Lower leg skin (tissue), 4 donors: ENCODE measurements around the gene PLXDC1. TPM values are rescaled to one million over a fixed set of nuclear protein-coding genes. Genes with fewer than 3 reads are reported as not detected.
A peak's percentile ranks its signal among the peaks of the same experiment; 100 is the strongest.

Source experiments
- DNase-seq, 2 donors: peaks; one replicate each; pipeline ENCODE4 v3.0.0-alpha.2; 2019; ENCODE audit warnings: low spot score in 2 of 2
- H3K4me3 ChIP-seq: fragments of 200-600 bp; sonication (generic); 2 replicates; pipeline ENCODE4 v1.5.1; 2017; ENCODE audit warnings: mild to moderate bottlenecking, low read depth; ENCODE audit not compliant: poor library complexity, severe bottlenecking
- CTCF ChIP-seq, 3 donors: fragments of 450-650 bp; IDR thresholded peaks; one replicate each; pipeline ENCODE4 v1.5.1; 2016; ENCODE audit warnings: antibody characterized with exemption in 3 of 3, mild to moderate bottlenecking in 3 of 3, moderate library complexity in 2 of 3
- POLR2A ChIP-seq, 2 donors: fragments of 450-650 bp; IDR thresholded peaks; one replicate each; pipeline ENCODE4 v1.6.1; 2016 to 2017; ENCODE audit warnings: antibody characterized with exemption in 2 of 2, mild to moderate bottlenecking in 1 of 2, moderate library complexity in 1 of 2
- WGBS, 2 donors: methylation state at CpG; one replicate each; pipeline ENCODE4 v1.1.5; 2018; 5-methylcytosine and 5-hydroxymethylcytosine counted together
- intact Hi-C: fragments of 100-400 bp; cut with DNase I; formaldehyde crosslinking; loops from one replicate; pipeline ENCODE4 v1.15.0; 2023; ENCODE audit warnings: low total_unique reads
- total RNA-seq, 4 donors: library from RNA; depleted of rRNA; stranded (reverse); fragments of >200 nt; gene quantifications; one replicate each; pipeline ENCODE4 v1.1.0, GENCODE V29; 2016

Gene PLXDC1
- total RNA-seq, 4 donors from 2014 or later = 2.7 to 8.1 (median 5.2) TPM

GRCh38 chr17:39166437-39167335 is 15.2 kb upstream of the PLXDC1 start:
- TF ChIP-seq POLR2A (IDR thresholded peaks at IDR 0.05) = no peak
- TF ChIP-seq CTCF (IDR thresholded peaks at IDR 0.05) = no peak
- intact Hi-C loops = no loop called here
- H3K4me3 ChIP-seq = no peak overlapping the region
- no peak for DNase-seq
- 64 to 65% methylated on average over 7 of the region's 7 CpGs for WGBS, 2 donors

GRCh38 chr17:39165841-39166349 is 14.5 kb upstream of the PLXDC1 start, which contains the start of gene ARL5C:
ARL5C (minus strand) TSS chr17:39166161; CDS start chr17:39165760, 401 bp downstream.
- TF ChIP-seq CTCF (IDR thresholded peaks at IDR 0.05) (no peak), POLR2A (IDR thresholded peaks at IDR 0.05) (no peak)
- WGBS, 2 donors = 75 to 76% methylated on average over 16 to 17 of the region's 17 CpGs
- peak within 1 kb of the TSS; percentile 9 for H3K4me3 ChIP-seq
- intact Hi-C loops = no loop called here
- DNase-seq = no peak

- intact Hi-C loops = no loop called here
- WGBS, 2 donors = 17 to 35% methylated on average over 37 to 49 of the region's 51 CpGs
These were observed 13.9 kb upstream of the PLXDC1 start for GRCh38 chr17:39165178-39165840.

DNA sequence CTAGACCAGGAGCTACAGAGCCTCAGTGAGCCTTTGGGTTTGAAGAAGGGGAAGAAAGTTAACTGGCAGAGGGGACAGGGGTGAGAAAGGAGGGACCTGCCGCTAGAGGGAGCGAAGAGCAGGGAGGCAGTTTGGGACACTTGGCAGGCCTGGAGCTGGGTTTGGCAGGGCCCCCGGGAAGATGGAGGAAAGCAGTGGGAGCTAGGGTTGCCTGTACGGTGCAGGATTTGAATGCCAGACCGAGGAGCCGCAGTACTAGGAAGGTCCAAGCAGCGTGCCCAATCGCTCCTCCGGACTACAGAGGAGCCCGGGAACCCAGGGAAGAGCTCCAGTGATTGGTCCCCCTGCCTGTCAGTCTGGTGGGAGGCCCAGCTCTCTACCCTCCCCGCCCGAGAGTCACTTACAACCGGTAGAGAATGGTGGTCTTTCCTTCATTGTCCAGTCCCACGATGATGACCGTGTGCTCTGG is 13.3 kb upstream of the PLXDC1 start:
- intact Hi-C loops = no loop called here
- no peak overlapping the region for H3K4me3 ChIP-seq
- TF ChIP-seq POLR2A (IDR thresholded peaks at IDR 0.05) (no peak), CTCF (IDR thresholded peaks at IDR 0.05) (peak in 1 of 3 donors; percentile 36)
- peak; percentile 71 to 96 for DNase-seq
- WGBS, 2 donors = 0 to 1% methylated on average over 15 of the region's 15 CpGs

More at GRCh38 chr17:39165178-39165840, 13.9 kb upstream of the PLXDC1 start:
- no peak for TF ChIP-seq POLR2A (IDR thresholded peaks at IDR 0.05)
- no peak for TF ChIP-seq CTCF (IDR thresholded peaks at IDR 0.05)
- peak overlapping the region; percentile 9 for H3K4me3 ChIP-seq
- DNase-seq = no peak

GRCh38 chr17:39161962-39162361 is 10.5 kb upstream of the PLXDC1 start:
- 78 to 84% methylated on average over 2 of the region's 2 CpGs for WGBS, 2 donors
- no peak for TF ChIP-seq POLR2A (IDR thresholded peaks at IDR 0.05)
- TF ChIP-seq CTCF (IDR thresholded peaks at IDR 0.05) = no peak
- intact Hi-C loops = no loop called here
- DNase-seq = no peak
- H3K4me3 ChIP-seq = no peak overlapping the region
